Activated CD4-positive, alpha-beta memory T cell treated with anti-CD3 and anti-CD28 coated beads, Interleukin-2, amount 10 ng/mL, durations not matched to agents 7 days and 5 days (primary cell): Measurements from ENCODE around the gene WDR5B. TPM values are rescaled to one million over a fixed set of nuclear protein-coding genes. Genes with fewer than 3 reads are reported as not detected.
A peak's percentile ranks its signal among the peaks of the same experiment; 100 is the strongest.
"Not testable (repeated sequence)": the region's sequence is repeated elsewhere in the genome, so short reads cannot be mapped to it uniquely, and the experiment has no call there.

Experiments used
- CTCF ChIA-PET: fragments of 350-600 bp; sonication (Branson Sonifier 250); formaldehyde crosslinking; loops from one replicate; lab custom pipeline; 2021; ENCODE audit warnings: antibody characterized with exemption, inconsistent platforms; lab: Charles Lee
- POLR2A ChIA-PET: fragments of 350-600 bp; sonication (Branson Sonifier 250); formaldehyde crosslinking; loops from one replicate; lab custom pipeline; 2021; ENCODE audit warnings: antibody characterized with exemption; lab: Charles Lee
- DNase-seq: peaks from one replicate; pipeline ENCODE4 v3.0.0-alpha.2; 2020
- H3K27ac Mint-ChIP-seq: one replicate; pipeline ENCODE4 v1.8.0; 2021; ENCODE audit warnings: mild to moderate bottlenecking, mixed read lengths
- H3K27me3 Mint-ChIP-seq: one replicate; pipeline ENCODE4 v1.8.0; 2021; ENCODE audit warnings: mixed read lengths
- H3K36me3 Mint-ChIP-seq: one replicate; pipeline ENCODE4 v1.8.0; 2021; ENCODE audit warnings: low read depth, mixed read lengths
- H3K4me1 Mint-ChIP-seq: one replicate; pipeline ENCODE4 v1.8.0; 2021; ENCODE audit warnings: mixed read lengths
- H3K4me3 Mint-ChIP-seq: one replicate; pipeline ENCODE4 v1.8.0; 2021; ENCODE audit warnings: mild to moderate bottlenecking, mixed read lengths
- H3K9me3 Mint-ChIP-seq: one replicate; pipeline ENCODE4 v1.8.0; 2021; ENCODE audit warnings: mixed read lengths
- total RNA-seq, 2 experiments: library from RNA; stranded (reverse); gene quantifications; one replicate each; pipeline ENCODE4 v1.2.3, GENCODE V29; 2021

The WDR5B gene
- total RNA-seq, 2 experiments from 2014 or later, result 5.5 to 5.7 TPM

GRCh38 chr3:122389197-122389596 is 26.7 kb downstream of the WDR5B start:
- no peak for DNase-seq
- ChIA-PET CTCF (interaction anchor here (1.0 kb wide), 1 partner anchor 28 kb away, joined by 3 read pairs; no protein-coding TSS in a partner anchor), POLR2A (interaction anchor here (0.7 kb wide), 1 partner anchor 27 kb away, joined by 3 read pairs; no protein-coding TSS in a partner anchor)
- Mint-ChIP-seq H3K27ac (no peak overlapping the region), H3K27me3 (no peaks in the 10 kb centered on the region), H3K4me3 (no peak overlapping the region), H3K9me3 (no peaks in the 10 kb centered on the region), H3K36me3 (peaks cover 17% of the 10 kb centered on the region), H3K4me1 (peaks cover 36% of the 10 kb centered on the region)

GRCh38 chr3:122387709-122388108 is 28.2 kb downstream of the WDR5B start:
- Mint-ChIP-seq H3K4me3 (no peak overlapping the region), H3K27ac (no peak overlapping the region), H3K4me1 (peaks cover 30% of the 10 kb centered on the region), H3K27me3 (no peaks in the 10 kb centered on the region), H3K36me3 (peaks cover 17% of the 10 kb centered on the region), H3K9me3 (no peaks in the 10 kb centered on the region)
- CTCF ChIA-PET, result no interaction called here
- no peak for DNase-seq
- POLR2A ChIA-PET, result no interaction called here

- ChIA-PET CTCF (interaction anchor here (0.6 to 3.7 kb wide), 37 partner anchors 9 to 830 kb away, joined by 3 to 59 read pairs (median 3); partner anchors contain the start of genes DTX3L, KPNA1, PARP9 and WDR5B), POLR2A (interaction anchor here (0.6 to 5.4 kb wide), 23 partner anchors 9 to 838 kb away, joined by 3 to 63 read pairs (median 7); partner anchors contain the start of genes DTX3L, KPNA1, PARP14 and PARP15)
Observed at GRCh38 chr3:122383771-122384697, 31.8 kb downstream of the WDR5B start, which contains the start of gene FAM162A. Gene FAM162A (plus strand): TSS chr3:122384182. CDS start chr3:122384266, 84 bp downstream.

GRCh38 chr3:122382888-122383666 is 32.8 kb downstream of the WDR5B start, which contains the start of gene MIX23:
Gene MIX23 (minus strand): TSS chr3:122383231. CDS start chr3:122383224, 7 bp downstream.
- peaks cover 18% of the 10 kb centered on the region for H3K36me3 Mint-ChIP-seq
- ChIA-PET POLR2A (interaction anchor here (0.6 to 5.4 kb wide), 12 partner anchors 10 to 729 kb away, joined by 3 to 63 read pairs (median 7); partner anchors contain the start of genes DTX3L, KPNA1, PARP14 and PARP9), CTCF (interaction anchor here (0.5 to 3.7 kb wide), 10 partner anchors 10 to 891 kb away, joined by 3 to 59 read pairs (median 3); partner anchors contain the start of gene WDR5B)
- H3K27ac Mint-ChIP-seq, result peak within 1 kb of the TSS; percentile 86
- no peaks in the 10 kb centered on the region for H3K27me3 Mint-ChIP-seq
- no peaks in the 10 kb centered on the region for H3K9me3 Mint-ChIP-seq
- peak within 1 kb of the TSS; percentile 88 for H3K4me3 Mint-ChIP-seq
- H3K4me1 Mint-ChIP-seq, result peaks cover 57% of the 10 kb centered on the region
- peak; percentile 87 for DNase-seq

More at GRCh38 chr3:122383771-122384697, 31.8 kb downstream of the WDR5B start, which contains the start of gene FAM162A:
- peak within 1 kb of the TSS; percentile 88 for H3K4me3 Mint-ChIP-seq
- H3K9me3 Mint-ChIP-seq, result no peaks in the 10 kb centered on the region
- H3K27ac Mint-ChIP-seq, result peak within 1 kb of the TSS; percentile 86
- H3K36me3 Mint-ChIP-seq, result peaks cover 17% of the 10 kb centered on the region
- H3K4me1 Mint-ChIP-seq, result peaks cover 53% of the 10 kb centered on the region
- H3K27me3 Mint-ChIP-seq, result no peaks in the 10 kb centered on the region
- peak; percentile 95 for DNase-seq

- POLR2A ChIA-PET, result no interaction called here
- H3K27me3 Mint-ChIP-seq, result no peaks in the 10 kb centered on the region
- no peaks in the 10 kb centered on the region for H3K9me3 Mint-ChIP-seq
- no peak overlapping the region for H3K4me3 Mint-ChIP-seq
- peaks cover 39% of the 10 kb centered on the region for H3K4me1 Mint-ChIP-seq
- peaks cover 14% of the 10 kb centered on the region for H3K36me3 Mint-ChIP-seq
- CTCF ChIA-PET, result no interaction called here
- H3K27ac Mint-ChIP-seq, result peak overlapping the region; percentile 11
- DNase-seq, result no peak
Observed at GRCh38 chr3:122377975-122378374, 37.9 kb downstream of the WDR5B start.

GRCh38 chr3:122374034-122374433 is 41.8 kb downstream of the WDR5B start:
- Mint-ChIP-seq H3K4me3 (no peak overlapping the region), H3K27me3 (no peaks in the 10 kb centered on the region), H3K36me3 (peaks cover 21% of the 10 kb centered on the region), H3K9me3 (no peaks in the 10 kb centered on the region), H3K4me1 (peaks cover 17% of the 10 kb centered on the region), H3K27ac (no peak overlapping the region)
- ChIA-PET CTCF (no interaction called here), POLR2A (no interaction called here)
- no peak for DNase-seq

- Mint-ChIP-seq H3K4me1 (peaks cover 27% of the 10 kb centered on the region), H3K27me3 (no peaks in the 10 kb centered on the region), H3K36me3 (peaks cover 41% of the 10 kb centered on the region), H3K27ac (peak overlapping the region; percentile 19), H3K4me3 (no peak overlapping the region), H3K9me3 (no peaks in the 10 kb centered on the region)
- CTCF ChIA-PET, result interaction anchor here (3.2 kb wide), 1 partner anchor 18 kb away, joined by 14 read pairs; the partner anchor contains the start of gene FAM162A
- POLR2A ChIA-PET, result no interaction called here
- no peak for DNase-seq
Observed at GRCh38 chr3:122366379-122366749, 49.5 kb downstream of the WDR5B start.

GRCh38 chr3:122365582-122366378 is 50.1 kb downstream of the WDR5B start:
- Mint-ChIP-seq H3K36me3 (peaks cover 37% of the 10 kb centered on the region), H3K27ac (peak overlapping the region; percentile 60), H3K4me1 (peaks cover 27% of the 10 kb centered on the region)
- POLR2A ChIA-PET, result interaction anchor here (1.0 to 1.7 kb wide), 2 partner anchors 18 to 20 kb away, joined by 3 to 9 read pairs; partner anchors contain the start of gene FAM162A
- H3K9me3 Mint-ChIP-seq, H3K27me3 Mint-ChIP-seq, DNase-seq, H3K4me3 Mint-ChIP-seq: not testable (repeated sequence)
- CTCF ChIA-PET, result interaction anchor here (3.2 kb wide), 1 partner anchor 19 kb away, joined by 14 read pairs; the partner anchor contains the start of gene FAM162A

- no peak for DNase-seq
- H3K4me3 Mint-ChIP-seq, result no peak overlapping the region
- peaks cover 40% of the 10 kb centered on the region for H3K36me3 Mint-ChIP-seq
- no peaks in the 10 kb centered on the region for H3K27me3 Mint-ChIP-seq
- ChIA-PET CTCF (interaction anchor here (3.2 kb wide), 1 partner anchor 19 kb away, joined by 14 read pairs; the partner anchor contains the start of gene FAM162A), POLR2A (interaction anchor here (1.0 to 1.7 kb wide), 2 partner anchors 19 to 21 kb away, joined by 3 to 9 read pairs; partner anchors contain the start of gene FAM162A)
- peak overlapping the region; percentile 60 for H3K27ac Mint-ChIP-seq
- no peaks in the 10 kb centered on the region for H3K9me3 Mint-ChIP-seq
- peaks cover 27% of the 10 kb centered on the region for H3K4me1 Mint-ChIP-seq
Observed at GRCh38 chr3:122365073-122365472, 50.8 kb downstream of the WDR5B start.

GRCh38 chr3:122364490-122364889 is 51.4 kb downstream of the WDR5B start:
- DNase-seq, result no peak
- H3K36me3 Mint-ChIP-seq, result peaks cover 39% of the 10 kb centered on the region
- ChIA-PET POLR2A (interaction anchor here (1.7 kb wide), 1 partner anchor 20 kb away, joined by 9 read pairs; the partner anchor contains the start of gene FAM162A), CTCF (interaction anchor here (3.2 kb wide), 1 partner anchor 20 kb away, joined by 14 read pairs; the partner anchor contains the start of gene FAM162A)
- peaks cover 27% of the 10 kb centered on the region for H3K4me1 Mint-ChIP-seq
- no peaks in the 10 kb centered on the region for H3K9me3 Mint-ChIP-seq
- no peaks in the 10 kb centered on the region for H3K27me3 Mint-ChIP-seq
- H3K27ac Mint-ChIP-seq, result peak overlapping the region; percentile 60
- no peak overlapping the region for H3K4me3 Mint-ChIP-seq
